Stimulated activated CD4-positive, alpha-beta T cell treated with anti-CD3 and anti-CD28 coated beads, TNF-alpha, amount 100 ng/mL, for 1 hour (primary cell): ENCODE measurements around the gene COLEC12.
"Not testable (repeated sequence)": the region's sequence is repeated elsewhere in the genome, so short reads cannot be mapped to it uniquely, and the experiment has no call there.

Experiments
- DNase-seq, 3 donors: peaks; one replicate each; pipeline ENCODE4 v3.0.0-alpha.2; 2020; ENCODE audit warnings: low read depth in 3 of 3, low spot score in 1 of 3

Gene COLEC12

GRCh38 chr18:415047-415446, 85.5 kb downstream of the COLEC12 start:
- no peak for DNase-seq

GRCh38 chr18:413233-413632, 87.3 kb downstream of the COLEC12 start:
- no peak for DNase-seq

GRCh38 chr18:410047-410455, 90.5 kb downstream of the COLEC12 start:
- DNase-seq, result no peak

- DNase-seq, result no peak
Observed at GRCh38 chr18:408367-408766, 92.1 kb downstream of the COLEC12 start.

- DNase-seq, result no peak
Observed at GRCh38 chr18:407626-408224, 92.8 kb downstream of the COLEC12 start.

- no peak for DNase-seq
Observed at GRCh38 chr18:407191-407590, 93.3 kb downstream of the COLEC12 start.

- no peak for DNase-seq
Observed at GRCh38 chr18:406677-407076, 93.8 kb downstream of the COLEC12 start.

- DNase-seq, result not testable (repeated sequence)
Observed at GRCh38 chr18:405006-405405, 95.5 kb downstream of the COLEC12 start.

GRCh38 chr18:404061-404636, 96.4 kb downstream of the COLEC12 start:
- no peak for DNase-seq

- no peak for DNase-seq
Observed at GRCh38 chr18:402129-402528, 98.4 kb downstream of the COLEC12 start.

GRCh38 chr18:400456-400855, 100.0 kb downstream of the COLEC12 start:
- no peak for DNase-seq

GRCh38 chr18:399631-400135, 100.8 kb downstream of the COLEC12 start:
- DNase-seq, result no peak

GRCh38 chr18:398935-399630, 101.4 kb downstream of the COLEC12 start:
- DNase-seq, result no peak

- no peak for DNase-seq
Observed at GRCh38 chr18:396556-396955, 103.9 kb downstream of the COLEC12 start.

GRCh38 chr18:396251-396555, 104.3 kb downstream of the COLEC12 start:
- DNase-seq, result no peak

- no peak for DNase-seq
Observed at GRCh38 chr18:395456-396250, 104.8 kb downstream of the COLEC12 start.

- DNase-seq, result no peak
Observed at GRCh38 chr18:394987-395362, 105.5 kb downstream of the COLEC12 start.

- no peak for DNase-seq
Observed at GRCh38 chr18:394262-394986, 106.1 kb downstream of the COLEC12 start.

- DNase-seq, result no peak
Observed at GRCh38 chr18:393574-393957, 106.9 kb downstream of the COLEC12 start.

GRCh38 chr18:392928-393573, 107.5 kb downstream of the COLEC12 start:
- no peak for DNase-seq
